ENCODE data around the gene SYNPO2L. TPM values are rescaled to one million over a fixed set of nuclear protein-coding genes. Genes with fewer than 3 reads are reported as not detected.

SYNPO2L gene
- total RNA-seq, 2 experiments from 2014 or later, result not detected

DNA sequence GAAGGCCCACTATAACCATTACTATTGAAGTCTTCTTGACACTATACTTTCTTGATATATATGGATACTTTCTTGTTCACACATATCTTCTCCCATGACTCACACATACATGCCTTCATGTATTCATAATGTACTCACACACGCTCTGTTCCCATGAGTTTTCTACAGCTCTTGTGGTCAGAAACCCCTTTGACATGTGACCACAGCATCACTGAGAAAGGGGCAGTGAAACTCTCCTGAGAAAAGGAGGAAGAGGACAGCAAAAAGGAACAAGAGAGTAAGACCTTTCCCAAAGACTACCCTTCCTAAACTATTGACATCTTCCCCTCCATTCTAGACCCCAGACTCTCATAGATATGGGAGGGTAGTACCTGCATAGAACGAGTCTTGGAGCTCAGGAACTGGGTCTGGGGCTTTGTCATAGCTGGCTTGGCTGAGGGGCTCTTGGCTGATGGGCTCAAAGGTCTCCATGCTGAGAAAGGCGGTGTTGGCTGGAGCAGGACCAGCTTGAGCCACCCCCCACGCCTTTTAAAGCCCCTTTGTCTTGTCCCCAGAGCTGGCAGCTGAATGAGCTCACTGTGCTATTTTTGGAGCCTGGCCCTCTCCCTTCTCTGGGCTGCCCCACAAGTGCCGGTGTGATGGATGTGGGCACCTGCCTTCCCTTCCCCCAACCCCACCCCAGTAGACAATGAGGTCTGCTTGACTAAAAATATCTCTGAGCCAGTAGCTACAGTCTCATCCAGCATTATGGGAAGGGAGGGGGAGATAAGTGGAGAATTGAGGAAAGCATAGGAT is 5.1 kb downstream of the SYNPO2L start:
- CTCF ChIA-PET, result no interaction called here
- POLR2A ChIA-PET, result no interaction called here

DNA sequence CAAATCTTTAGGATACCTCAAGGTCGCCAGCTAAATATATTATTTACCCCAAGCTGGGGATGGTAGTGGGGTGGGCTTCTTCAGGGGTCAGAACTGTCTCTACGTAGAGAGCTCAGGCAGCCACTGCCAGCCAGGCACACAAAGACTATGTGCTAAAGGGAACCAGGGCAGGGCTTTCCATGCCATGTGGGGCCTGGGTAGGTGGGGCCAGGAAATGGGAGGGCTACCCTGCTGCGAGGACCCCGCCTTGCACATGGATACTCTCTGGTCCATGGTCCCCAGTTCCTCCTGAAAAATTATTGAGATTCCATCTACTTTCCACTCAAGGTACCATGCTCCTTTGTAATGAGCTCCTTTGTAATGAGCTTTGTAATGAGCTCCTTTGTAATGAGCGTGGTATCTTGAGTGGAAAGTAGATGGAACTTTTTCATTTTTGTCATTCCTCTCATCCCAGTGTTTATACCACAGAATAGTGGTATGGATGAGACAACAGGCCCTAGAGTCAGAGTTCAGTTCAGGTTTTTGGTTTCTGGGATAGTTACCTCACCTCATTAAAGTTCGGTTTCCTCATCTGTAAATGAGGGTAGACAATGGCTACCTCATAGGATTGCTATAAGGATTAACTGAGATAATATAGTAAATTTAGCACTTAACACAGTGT is 5.8 kb downstream of the SYNPO2L start:
- POLR2A ChIA-PET, result no interaction called here
- CTCF ChIA-PET, result interaction anchor here (1.0 kb wide), 1 partner anchor 119 kb away, joined by 3 read pairs; no protein-coding TSS in a partner anchor

DNA sequence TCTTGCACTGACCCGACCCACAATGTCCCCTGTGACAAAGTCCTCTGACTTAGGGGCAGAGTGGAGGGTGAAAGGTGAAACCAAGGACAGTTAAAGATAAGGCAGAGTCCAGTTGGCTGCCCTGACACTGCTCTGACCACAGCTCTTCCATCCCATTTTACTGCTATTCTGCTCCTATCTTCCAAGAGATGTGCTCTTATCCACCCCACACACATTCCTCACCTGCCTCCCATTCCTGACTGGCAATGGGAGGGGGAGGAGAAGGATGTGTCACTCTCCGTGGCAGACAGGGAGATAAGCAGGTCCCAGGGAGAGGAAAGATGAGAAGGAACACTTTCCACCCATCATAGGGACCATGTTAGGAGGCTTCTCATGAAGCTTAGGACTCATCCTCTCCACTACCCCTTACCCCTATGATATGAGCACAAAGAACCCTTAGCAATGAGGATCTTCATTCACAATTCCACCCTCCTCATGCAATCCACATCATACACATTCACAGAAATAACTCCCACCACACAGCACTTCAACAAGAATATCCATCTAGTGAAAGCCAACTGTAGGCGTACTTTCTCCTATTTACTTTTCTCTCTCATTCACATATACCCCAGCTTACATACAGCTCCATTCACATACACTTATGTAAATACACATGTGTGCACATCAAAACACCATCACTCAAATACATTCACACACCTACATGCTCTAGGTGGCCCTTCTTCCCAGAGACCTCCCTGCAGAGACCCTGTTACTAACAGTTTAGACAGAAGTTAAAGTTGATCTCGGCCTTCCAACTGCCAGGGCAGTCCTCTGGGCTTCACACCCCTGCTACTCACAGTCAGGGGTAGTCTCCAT is 6.6 kb downstream of the SYNPO2L start:
- ChIA-PET CTCF (interaction anchor here (1.0 to 1.9 kb wide), 2 partner anchors 118 to 119 kb away, joined by 3 to 9 read pairs; no protein-coding TSS in a partner anchor), POLR2A (no interaction called here)

DNA sequence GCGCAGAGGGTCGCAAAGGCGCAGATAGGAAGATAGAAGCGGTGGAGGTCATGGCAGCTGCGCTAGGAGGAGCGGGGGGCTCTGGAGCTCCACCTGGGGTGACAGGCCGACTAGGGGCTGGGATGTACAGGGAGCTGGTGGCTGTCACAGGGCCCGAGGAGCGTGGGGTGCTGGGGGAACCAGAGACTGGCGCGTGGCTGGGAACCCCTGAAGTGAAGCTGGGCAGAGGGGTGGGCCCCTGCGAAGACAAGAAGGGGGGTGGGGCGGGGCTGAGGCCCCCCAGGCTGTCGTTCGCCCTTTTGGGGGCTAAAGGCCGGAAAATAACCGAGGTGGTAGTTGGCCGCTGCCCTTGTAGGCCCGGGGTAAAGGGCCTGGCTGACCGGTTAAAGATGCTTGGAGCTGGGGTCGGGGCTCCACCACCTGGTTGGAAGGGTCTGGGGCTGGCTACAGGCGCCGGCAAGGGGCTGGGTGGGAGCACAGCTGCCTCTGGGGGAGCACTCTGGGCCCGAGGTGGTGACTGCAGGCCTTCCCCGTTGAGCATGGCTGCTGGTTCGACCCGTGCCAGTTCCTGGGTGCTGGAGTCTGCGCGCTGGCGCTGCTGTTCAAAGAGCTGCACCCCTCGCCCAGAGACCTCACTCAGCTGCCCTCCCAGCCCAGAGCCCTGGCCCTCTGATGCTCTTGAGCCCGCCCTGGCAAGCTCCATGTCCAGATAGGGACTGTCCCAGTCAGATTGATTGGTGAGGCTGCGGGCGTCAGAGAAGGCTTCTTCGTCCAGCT is 7.8 kb downstream of the SYNPO2L start:
- ChIA-PET CTCF (interaction anchor here (1.9 kb wide), 1 partner anchor 118 kb away, joined by 9 read pairs; no protein-coding TSS in a partner anchor), POLR2A (interaction anchor here (0.8 kb wide), 1 partner anchor 119 kb away, joined by 8 read pairs; no protein-coding TSS in a partner anchor)

DNA sequence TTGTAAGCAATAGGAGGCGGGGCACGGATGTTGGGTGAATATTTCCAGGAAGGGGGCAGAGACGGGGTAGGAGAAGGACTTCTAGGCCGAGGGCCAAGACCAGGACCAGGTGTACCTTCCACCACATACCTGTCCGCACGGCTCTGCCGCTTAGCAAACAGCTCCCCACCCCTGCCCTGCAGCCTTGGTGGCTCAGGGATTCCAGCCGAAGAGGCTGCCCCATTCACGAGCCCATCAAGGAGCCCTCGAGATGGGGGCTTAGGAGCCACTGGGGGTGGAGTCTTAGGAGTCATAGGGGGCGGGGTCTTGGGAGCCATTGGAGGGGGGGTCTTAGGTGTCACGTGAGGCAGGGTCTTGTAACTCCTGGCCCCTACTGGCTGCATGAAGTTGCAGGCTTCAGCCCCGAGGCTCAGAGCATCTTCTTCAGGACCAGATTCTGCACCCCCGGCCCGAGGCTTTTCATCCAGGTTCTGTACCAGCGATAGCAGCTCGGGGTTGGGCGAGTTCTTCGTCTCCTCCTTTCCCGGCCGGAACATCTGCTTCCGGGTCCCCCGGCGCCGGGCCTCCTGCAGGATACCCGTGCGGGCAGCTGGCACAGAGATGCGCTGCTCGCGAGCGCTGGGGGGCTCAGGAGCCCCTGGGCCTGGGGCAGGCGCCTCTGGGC is 8.5 kb downstream of the SYNPO2L start:
- ChIA-PET POLR2A (interaction anchor here (0.8 kb wide), 1 partner anchor 118 kb away, joined by 8 read pairs; no protein-coding TSS in a partner anchor), CTCF (interaction anchor here (1.9 kb wide), 1 partner anchor 117 kb away, joined by 9 read pairs; no protein-coding TSS in a partner anchor)

DNA sequence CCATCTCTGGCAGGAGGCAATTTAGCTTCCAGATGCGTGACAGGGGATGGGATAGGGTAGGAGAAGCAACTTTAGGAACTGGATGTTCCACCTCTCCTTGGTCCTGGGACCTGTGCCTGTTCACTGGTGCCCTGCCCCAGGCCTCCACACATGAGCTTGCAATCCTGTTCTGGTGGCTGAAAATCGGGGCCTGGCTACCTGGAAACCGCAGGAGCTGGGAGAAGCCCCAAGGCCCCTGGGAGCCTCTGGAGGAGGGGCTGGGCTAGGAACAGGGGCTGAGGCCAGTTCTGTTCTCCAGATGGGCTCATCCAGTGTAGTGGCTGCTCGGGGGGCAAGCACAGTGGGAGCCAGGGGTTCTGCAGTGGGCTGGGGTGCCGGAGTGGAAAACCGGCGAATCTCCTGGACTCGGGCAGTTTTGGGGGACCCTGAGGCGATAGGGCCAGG is 9.2 kb downstream of the SYNPO2L start:
- ChIA-PET POLR2A (no interaction called here), CTCF (interaction anchor here (0.7 kb wide), 1 partner anchor 117 kb away, joined by 3 read pairs; no protein-coding TSS in a partner anchor)

DNA sequence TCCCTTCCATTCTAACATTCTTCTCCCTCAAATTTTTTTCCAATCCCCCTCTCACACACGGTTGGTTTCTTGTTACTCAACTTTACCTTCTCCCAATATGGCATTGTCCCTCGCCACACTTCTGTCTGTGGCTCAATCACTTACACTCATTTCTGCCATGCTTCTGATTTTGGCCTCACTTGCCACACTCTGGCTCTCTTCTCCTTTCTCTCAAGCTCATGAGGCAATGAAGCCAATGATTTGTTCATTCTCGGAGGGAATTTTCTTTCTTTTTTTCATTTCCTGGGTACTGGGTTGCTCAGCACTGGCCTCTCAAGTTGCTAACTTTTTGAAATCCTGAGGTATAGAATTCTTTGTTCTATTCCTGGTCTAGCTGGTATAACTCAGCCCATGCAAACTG is 10.6 kb downstream of the SYNPO2L start:
- CTCF ChIA-PET, result interaction anchor here (0.6 to 4.1 kb wide), 3 partner anchors 20 to 114 kb away, joined by 3 to 43 read pairs (median 9); no protein-coding TSS in a partner anchor
- POLR2A ChIA-PET, result no interaction called here

DNA sequence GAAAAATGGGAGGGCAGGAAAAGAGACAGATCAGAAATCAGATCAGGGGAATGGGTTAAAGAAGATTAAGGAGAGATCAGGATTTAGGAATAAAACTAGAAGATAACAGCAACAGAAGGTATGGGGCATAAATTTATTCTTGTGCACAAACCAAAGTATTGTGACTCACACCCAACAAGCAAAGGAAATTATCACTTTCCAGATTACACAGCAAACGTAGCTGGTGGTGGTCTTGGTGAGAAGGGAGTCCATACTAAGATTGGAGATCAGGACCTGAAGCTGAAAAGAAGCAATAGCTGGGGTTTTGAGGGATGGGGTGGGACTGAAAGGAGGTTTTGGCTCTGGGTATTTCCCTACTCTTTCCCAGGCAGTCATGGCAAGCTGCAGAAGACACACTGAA is 11.1 kb downstream of the SYNPO2L start:
- POLR2A ChIA-PET, result no interaction called here
- CTCF ChIA-PET, result interaction anchor here (0.6 to 4.1 kb wide), 5 partner anchors 20 to 381 kb away, joined by 3 to 43 read pairs (median 7); no protein-coding TSS in a partner anchor

DNA sequence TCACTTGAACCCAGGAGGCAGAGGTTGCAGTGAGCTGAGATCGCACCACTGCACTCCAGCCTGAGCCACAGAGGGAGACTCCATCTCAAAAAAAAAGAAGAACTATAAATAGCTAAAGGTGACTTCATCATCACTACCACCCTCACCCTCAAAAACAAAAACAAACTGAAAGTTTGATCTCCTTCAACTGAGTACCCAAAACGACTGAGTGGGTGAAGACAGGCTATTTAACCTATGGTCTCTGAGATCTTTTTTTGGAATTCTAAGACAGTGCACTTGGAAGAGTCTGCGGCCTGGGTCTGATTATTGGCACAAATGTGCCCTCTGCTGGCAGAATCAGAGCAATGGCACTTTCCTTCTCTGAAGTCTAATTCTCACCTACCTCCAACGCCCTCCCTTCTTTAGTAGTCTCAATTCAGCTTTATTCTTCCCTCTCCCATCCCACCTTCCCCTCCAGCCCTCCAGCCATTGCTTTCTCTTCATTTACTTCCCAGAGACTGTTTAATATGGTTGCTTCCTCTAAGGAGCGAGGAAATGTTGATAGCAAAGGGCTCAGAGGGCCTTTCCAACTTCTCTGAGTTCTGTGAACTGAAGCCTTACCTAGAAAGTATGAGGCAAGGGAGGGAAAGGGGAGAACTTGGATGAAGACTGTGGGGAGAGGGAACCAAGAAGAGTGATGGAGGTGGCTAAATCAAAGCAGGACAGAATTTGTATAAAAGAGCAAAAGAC is 11.7 kb downstream of the SYNPO2L start:
- POLR2A ChIA-PET, result interaction anchor here (0.6 kb wide), 1 partner anchor 27 kb away, joined by 3 read pairs; no protein-coding TSS in a partner anchor
- CTCF ChIA-PET, result interaction anchor here (0.7 to 4.1 kb wide), 11 partner anchors 10 to 380 kb away, joined by 3 to 43 read pairs (median 4); no protein-coding TSS in a partner anchor

DNA sequence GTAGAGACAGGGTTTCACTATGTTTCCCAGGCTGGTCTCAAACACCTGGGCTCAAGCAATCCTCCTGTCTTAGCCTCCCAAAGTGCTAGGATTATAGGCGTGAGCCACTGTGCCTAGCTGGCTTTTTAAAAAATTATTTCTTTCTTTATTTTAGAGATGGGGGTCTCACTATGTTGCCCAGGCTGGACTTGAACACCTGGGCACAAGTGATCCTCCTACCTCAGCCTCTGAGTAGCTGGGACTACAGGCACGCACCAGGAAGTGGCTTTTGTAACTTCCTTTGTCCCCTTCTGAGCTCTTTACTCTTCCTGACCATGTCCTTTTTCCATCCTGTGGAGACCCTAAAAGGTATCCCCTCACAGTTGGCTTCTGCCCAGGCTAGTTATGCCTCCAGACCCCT is 12.5 kb downstream of the SYNPO2L start:
- POLR2A ChIA-PET, result interaction anchor here (0.6 kb wide), 1 partner anchor 28 kb away, joined by 3 read pairs; no protein-coding TSS in a partner anchor
- CTCF ChIA-PET, result interaction anchor here (0.6 to 4.1 kb wide), 13 partner anchors 9 to 453 kb away, joined by 3 to 43 read pairs (median 4); no protein-coding TSS in a partner anchor

DNA sequence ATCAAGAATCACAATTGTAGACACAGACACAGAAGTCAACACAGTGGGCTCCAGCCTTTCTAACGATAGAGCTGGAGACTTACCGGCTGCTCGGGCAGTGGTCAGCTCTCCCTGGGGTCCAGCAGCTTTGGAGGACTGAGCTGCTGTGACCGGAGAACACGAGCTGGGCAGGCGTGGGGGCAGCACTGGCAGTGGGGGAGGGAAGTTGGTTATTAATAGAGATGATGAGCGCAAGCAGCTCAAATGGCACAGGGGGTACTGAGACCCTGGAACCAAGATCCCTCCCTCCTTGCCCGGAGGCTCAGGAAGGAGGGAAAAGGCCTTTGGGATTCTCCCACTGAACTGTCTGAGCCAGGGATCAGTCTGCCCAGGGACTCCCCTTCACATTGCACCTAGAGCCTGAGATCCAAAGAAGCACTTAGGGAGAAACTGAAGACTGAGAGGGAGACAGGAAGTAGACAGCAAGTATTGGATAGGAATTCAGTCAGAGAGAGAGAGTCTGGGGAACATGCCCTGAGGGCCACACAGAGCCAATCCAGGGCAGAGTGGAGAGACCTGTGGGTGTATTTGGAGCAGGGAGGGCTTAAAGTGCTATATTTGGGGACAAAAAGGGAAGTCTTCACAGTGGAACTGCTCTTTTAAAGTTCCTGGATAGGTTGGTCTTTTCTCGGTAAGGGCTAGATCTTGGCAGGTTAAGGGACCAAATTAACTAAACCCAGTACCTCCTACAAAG is 14.3 kb downstream of the SYNPO2L start, which contains the start of gene MYOZ1:
Gene MYOZ1, minus strand, starts transcription at position 147 of the 733 bp plus-strand sequence. CDS start 1,457 bp downstream, outside the sequence.
- POLR2A ChIA-PET, result no interaction called here

DNA sequence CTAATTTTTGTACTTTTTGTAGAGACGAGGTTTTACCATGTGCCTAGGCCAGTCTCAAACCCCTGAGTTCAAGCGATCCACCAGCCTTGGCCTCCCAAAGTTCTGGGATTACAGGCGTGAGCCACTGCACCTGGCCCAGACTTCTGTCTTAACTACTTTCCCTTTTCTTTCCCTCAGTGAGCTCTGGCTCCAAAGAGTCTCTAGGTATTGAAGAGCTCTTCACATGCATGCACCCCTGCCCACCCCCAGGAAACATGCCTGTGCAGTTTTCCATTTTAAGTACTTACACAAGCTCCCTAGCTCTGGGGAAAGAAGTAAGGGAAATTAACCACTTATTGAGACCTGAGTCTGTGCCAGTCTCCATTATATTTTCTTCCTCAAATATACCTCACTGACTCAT is 16.5 kb downstream of the SYNPO2L start:
- ChIA-PET POLR2A (no interaction called here), CTCF (interaction anchor here (1.3 kb wide), 1 partner anchor 8 kb away, joined by 3 read pairs; no protein-coding TSS in a partner anchor)

More for the DNA sequence above, 14.3 kb downstream of the SYNPO2L start, which contains the start of gene MYOZ1:
- CTCF ChIA-PET, result interaction anchor here (0.8 to 4.1 kb wide), 2 partner anchors 111 to 112 kb away, joined by 3 to 43 read pairs; no protein-coding TSS in a partner anchor

DNA sequence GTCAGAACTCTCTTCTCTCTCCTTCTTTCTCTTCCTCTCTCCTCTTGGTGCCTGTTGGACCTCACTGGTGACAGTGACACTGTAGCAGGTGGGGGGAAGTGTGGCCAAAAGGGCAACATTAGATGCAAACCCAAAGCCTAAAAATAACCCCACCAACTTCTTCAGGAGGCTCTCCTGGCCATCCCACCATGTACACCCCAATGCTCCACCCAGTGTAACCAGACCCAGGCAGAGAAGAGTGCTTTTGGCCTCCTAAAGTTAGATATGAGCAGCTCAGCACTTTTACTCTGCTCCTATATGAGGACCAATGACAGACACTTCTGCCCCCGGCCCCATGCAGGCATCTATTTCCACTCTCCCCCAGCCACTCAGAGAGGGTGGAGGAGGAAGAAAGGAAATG is 20.0 kb downstream of the SYNPO2L start:
- ChIA-PET POLR2A (no interaction called here), CTCF (no interaction called here)

DNA sequence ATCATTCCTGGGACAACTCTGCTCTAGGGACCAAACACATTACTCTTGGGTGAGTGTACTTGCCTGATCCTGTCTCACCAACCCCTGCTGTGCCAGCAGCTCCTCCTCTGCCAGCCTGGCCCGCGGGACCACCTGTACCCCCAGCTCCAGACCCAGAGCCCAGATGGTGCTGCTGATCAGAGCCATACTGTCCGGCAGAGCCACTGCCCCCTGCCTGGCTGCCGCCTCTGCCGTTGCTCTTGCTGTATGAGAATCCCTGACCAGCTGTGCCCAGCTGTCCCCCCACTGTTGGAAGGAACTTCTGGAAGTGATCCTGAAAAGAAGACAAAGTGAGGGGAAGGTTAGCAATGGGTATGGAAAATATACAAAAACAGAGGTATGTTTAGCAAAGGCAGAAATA is 21.4 kb downstream of the SYNPO2L start:
- ChIA-PET CTCF (interaction anchor here (1.1 kb wide), 1 partner anchor 9 kb away, joined by 4 read pairs; no protein-coding TSS in a partner anchor), POLR2A (no interaction called here)

DNA sequence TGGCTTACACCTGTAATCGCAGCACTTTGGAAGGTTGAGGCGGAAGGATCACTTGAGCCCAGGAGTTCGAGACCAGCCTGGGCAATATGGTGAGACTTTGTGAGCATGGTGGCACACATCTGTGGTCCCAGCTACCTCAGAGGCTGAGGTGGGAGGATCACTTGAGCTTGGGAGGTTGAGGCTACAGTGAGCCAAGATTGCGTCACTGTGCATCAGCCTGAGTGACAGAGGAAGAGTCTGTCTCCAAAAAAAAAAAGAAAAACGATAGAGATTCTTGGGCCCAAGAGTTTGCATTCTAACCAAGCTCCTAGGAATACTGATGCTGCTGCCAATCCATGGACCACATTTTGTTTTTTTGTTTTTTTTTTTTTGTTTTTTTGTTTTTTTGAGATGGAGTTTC is 26.7 kb downstream of the SYNPO2L start:
- CTCF ChIA-PET, result no interaction called here
- POLR2A ChIA-PET, result no interaction called here

DNA sequence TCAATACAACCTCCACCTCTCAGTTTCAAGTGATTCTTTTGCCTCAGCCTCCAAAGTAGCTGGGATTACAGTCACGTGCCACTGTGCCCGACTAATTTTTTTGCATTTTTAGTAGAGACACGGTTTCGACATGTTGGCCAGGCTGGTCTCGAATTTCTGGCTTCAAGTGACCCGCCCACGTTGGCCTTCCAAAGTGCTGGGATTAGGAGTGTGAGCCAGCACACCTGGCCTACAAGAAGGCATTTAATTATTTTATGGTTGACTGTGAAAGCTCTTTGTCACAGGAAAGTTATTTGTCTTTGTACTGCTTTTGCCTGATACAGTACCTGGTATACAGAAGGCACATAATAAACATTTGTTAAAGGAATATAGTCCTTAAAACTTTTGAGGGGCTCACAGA is 27.4 kb downstream of the SYNPO2L start:
- ChIA-PET POLR2A (no interaction called here), CTCF (no interaction called here)
